Neuronal stem cell (in vitro differentiated cells): ENCODE measurements around the gene DDIAS.

Experiments
- DNase-seq: peaks from one replicate; pipeline ENCODE4 v3.0.0-alpha.2; 2013; ENCODE audit warnings: low spot score
- H2AFZ ChIP-seq: one replicate; pipeline ENCODE4 v1.6.1; 2013; ENCODE audit warnings: mild to moderate bottlenecking, low read length, inconsistent platforms
- H2AK5ac ChIP-seq: 2 replicates; pipeline ENCODE4 v1.6.1; 2013; ENCODE audit warnings: low read depth, mild to moderate bottlenecking, inconsistent platforms, low read length, moderate library complexity, mixed read lengths
- H2BK120ac ChIP-seq: 2 replicates; pipeline ENCODE4 v1.6.1; 2013; ENCODE audit warnings: low read depth, mild to moderate bottlenecking, inconsistent platforms, low read length, moderate library complexity, mixed read lengths
- H2BK12ac ChIP-seq: one replicate; pipeline ENCODE4 v1.6.1; 2013; ENCODE audit warnings: low read length, inconsistent platforms
- H2BK15ac ChIP-seq: 2 replicates; pipeline ENCODE4 v1.6.1; 2013; ENCODE audit warnings: mild to moderate bottlenecking, low read length, inconsistent platforms, mixed read lengths
- H2BK5ac ChIP-seq: one replicate; pipeline ENCODE4 v1.6.1; 2013; ENCODE audit warnings: inconsistent platforms, mild to moderate bottlenecking, low read length, moderate library complexity
- H3K14ac ChIP-seq: one replicate; pipeline ENCODE4 v1.6.1; 2013; ENCODE audit warnings: low read length, inconsistent platforms
- H3K18ac ChIP-seq: 2 replicates; pipeline ENCODE4 v1.6.1; 2013; ENCODE audit warnings: low read length, inconsistent platforms
- H3K23ac ChIP-seq: 2 replicates; pipeline ENCODE4 v1.6.1; 2013; ENCODE audit warnings: low read depth, mild to moderate bottlenecking, mixed read lengths, low read length, inconsistent platforms; ENCODE audit not compliant: poor library complexity
- H3K27ac ChIP-seq: replicated peaks from 3 replicates; pipeline ENCODE4 v1.5.1; 2013; ENCODE audit warnings: low read length, inconsistent platforms
- H3K27me3 ChIP-seq, 3 experiments: 2 replicates each; pipeline ENCODE4 v1.6.1; 2013; ENCODE audit warnings: low read length in 3 of 3, mild to moderate bottlenecking in 2 of 3, inconsistent platforms in 1 of 3, low read depth in 1 of 3, mixed read lengths in 1 of 3, moderate library complexity in 1 of 3; ENCODE audit not compliant: control insufficient read depth in 3 of 3, insufficient read depth in 3 of 3
- H3K36me3 ChIP-seq, 2 donors: replicated peaks in 1 of 2; 2 replicates each; pipeline ENCODE4 v1.6.1; 2013; ENCODE audit warnings: low read length in 2 of 2; ENCODE audit not compliant: control insufficient read depth in 2 of 2, insufficient read depth in 2 of 2
- H3K4ac ChIP-seq: 2 replicates; pipeline ENCODE4 v1.6.1; 2013; ENCODE audit warnings: inconsistent platforms, mild to moderate bottlenecking, low read length, moderate library complexity
- H3K4me1 ChIP-seq, 2 donors: 1 replicate in 1 of 2; 2 replicates in 1 of 2; pipeline ENCODE4 v1.6.1; 2013; ENCODE audit warnings: low read length in 2 of 2, low read depth in 1 of 2; ENCODE audit not compliant: control insufficient read depth in 2 of 2, insufficient read depth in 1 of 2
- H3K4me2 ChIP-seq: one replicate; pipeline ENCODE4 v1.6.1; 2013; ENCODE audit warnings: mild to moderate bottlenecking, low read length, inconsistent platforms; ENCODE audit not compliant: insufficient read depth, poor library complexity, severe bottlenecking
- H3K4me3 ChIP-seq, 2 donors: 2 replicates each; pipeline ENCODE4 v1.5.1; 2013; ENCODE audit warnings: low read length in 2 of 2, mild to moderate bottlenecking in 2 of 2, inconsistent platforms in 1 of 2, moderate library complexity in 1 of 2
- H3K79me1 ChIP-seq: one replicate; pipeline ENCODE4 v1.6.1; 2013; ENCODE audit warnings: low read depth, mild to moderate bottlenecking, inconsistent platforms, low read length, moderate library complexity
- H3K9ac ChIP-seq: one replicate; pipeline ENCODE4 v1.6.1; 2013; ENCODE audit warnings: mild to moderate bottlenecking, low read depth, low read length, inconsistent platforms; ENCODE audit not compliant: poor library complexity
- H3K9me3 ChIP-seq, 2 donors: replicated peaks in 1 of 2; 2 replicates each; pipeline versions ENCODE3 to v1.6.1; 2013; ENCODE audit warnings: low read length in 2 of 2, mild to moderate bottlenecking in 2 of 2, inconsistent platforms in 1 of 2, low read depth in 1 of 2, mixed read lengths in 1 of 2, moderate library complexity in 1 of 2; ENCODE audit not compliant: control insufficient read depth in 2 of 2, insufficient read depth in 1 of 2
- H4K8ac ChIP-seq: one replicate; pipeline ENCODE4 v1.6.1; 2013; ENCODE audit warnings: low read depth, mild to moderate bottlenecking, inconsistent platforms, low read length, moderate library complexity
- H4K91ac ChIP-seq: one replicate; pipeline ENCODE4 v1.6.1; 2013; ENCODE audit warnings: low read length, low read depth, mild to moderate bottlenecking, inconsistent platforms; ENCODE audit not compliant: poor library complexity
- WGBS, 2 donors: extraction: QIAGEN DNeasy Blood & Tissue Kit; methylation state at CpG; one replicate each; pipeline ENCODE4 v1.1.7; 2013; ENCODE audit warnings: missing lambda C conversion rate in 2 of 2, mixed read lengths in 1 of 2; ENCODE audit not compliant: insufficient read length in 2 of 2, insufficient replicate concordance in 1 of 2; ENCODE audit errors: extremely low coverage in 2 of 2; 5-methylcytosine and 5-hydroxymethylcytosine counted together

Gene DDIAS

GRCh38 chr11:82867495-82868082 is 33.9 kb upstream of the DDIAS start:
- no peaks in the 10 kb centered on the region for H3K27me3 ChIP-seq
- WGBS, 2 donors = no CpG with 5 or more reads among the region's 10 CpGs
- no peak overlapping the region for H3K14ac ChIP-seq
- peak; percentile 76 for DNase-seq
- no peak overlapping the region for H2BK12ac ChIP-seq
- no peak overlapping the region for H3K4me3 ChIP-seq
- no peak overlapping the region for H2BK5ac ChIP-seq
- H3K9ac ChIP-seq = no peak overlapping the region
- H4K8ac ChIP-seq = no peak overlapping the region
- H2BK15ac ChIP-seq = no peak overlapping the region
- H4K91ac ChIP-seq = no peak overlapping the region
- no peak overlapping the region for H3K23ac ChIP-seq
- H3K79me1 ChIP-seq = no peaks in the 10 kb centered on the region
- no peaks in the 10 kb centered on the region for H3K9me3 ChIP-seq
- H3K27ac ChIP-seq = no peak overlapping the region
- H3K18ac ChIP-seq = no peak overlapping the region
- H2AK5ac ChIP-seq = no peak overlapping the region
- H2AFZ ChIP-seq = no peak overlapping the region
- no peaks in the 10 kb centered on the region for H3K4me1 ChIP-seq
- H3K36me3 ChIP-seq = no peaks in the 10 kb centered on the region
- H2BK120ac ChIP-seq = no peak overlapping the region
- H3K4ac ChIP-seq = no peak overlapping the region
- H3K4me2 ChIP-seq = no peak overlapping the region

- Histone ChIP-seq H3K23ac (no peak overlapping the region), H2BK5ac (no peak overlapping the region), H3K18ac (no peak overlapping the region), H4K8ac (no peak overlapping the region), H3K4me2 (no peak overlapping the region), H3K27me3 (no peaks in the 10 kb centered on the region), H2BK120ac (no peak overlapping the region), H3K9ac (no peak overlapping the region), H3K79me1 (no peaks in the 10 kb centered on the region), H2BK15ac (no peak overlapping the region), H2BK12ac (no peak overlapping the region), H3K9me3 (peaks cover 0 to 4% of the 10 kb centered on the region in 2 donors), H3K4ac (no peak overlapping the region), H4K91ac (no peak overlapping the region), H3K27ac (no peak overlapping the region), H2AK5ac (no peak overlapping the region), H3K36me3 (no peaks in the 10 kb centered on the region), H3K4me1 (no peaks in the 10 kb centered on the region), H2AFZ (no peak overlapping the region), H3K4me3 (no peak overlapping the region), H3K14ac (no peak overlapping the region)
- no peak for DNase-seq
Observed at GRCh38 chr11:82869657-82870056, 31.9 kb upstream of the DDIAS start.

- Histone ChIP-seq H3K14ac (no peak overlapping the region), H4K91ac (no peak overlapping the region), H3K27me3 (no peaks in the 10 kb centered on the region), H3K79me1 (no peaks in the 10 kb centered on the region), H3K4me2 (no peak overlapping the region), H3K18ac (no peak overlapping the region), H2BK12ac (no peak overlapping the region), H2AK5ac (no peak overlapping the region), H2BK5ac (no peak overlapping the region), H3K23ac (no peak overlapping the region), H3K9ac (no peak overlapping the region), H4K8ac (no peak overlapping the region), H3K36me3 (no peaks in the 10 kb centered on the region), H3K4ac (no peak overlapping the region), H3K27ac (no peak overlapping the region), H2BK15ac (no peak overlapping the region), H3K9me3 (peaks cover 0 to 4% of the 10 kb centered on the region in 2 donors), H3K4me1 (no peaks in the 10 kb centered on the region), H2AFZ (no peak overlapping the region), H2BK120ac (no peak overlapping the region), H3K4me3 (no peak overlapping the region)
- no peak for DNase-seq
- WGBS, 2 donors = no CpG with 5 or more reads among the region's 2 CpGs
Observed at GRCh38 chr11:82871646-82872045, 29.9 kb upstream of the DDIAS start.

- no peaks in the 10 kb centered on the region for H3K4me1 ChIP-seq
Observed at GRCh38 chr11:82872377-82873150, 29.0 kb upstream of the DDIAS start.

More at GRCh38 chr11:82872377-82873150, 29.0 kb upstream of the DDIAS start:
- Histone ChIP-seq H3K18ac (no peak overlapping the region), H3K14ac (no peak overlapping the region), H4K8ac (no peak overlapping the region), H3K4me2 (no peak overlapping the region), H3K27ac (no peak overlapping the region), H3K27me3 (no peaks in the 10 kb centered on the region), H2BK15ac (no peak overlapping the region), H3K23ac (no peak overlapping the region), H3K36me3 (no peaks in the 10 kb centered on the region), H2AFZ (peak overlapping the region; percentile 35), H4K91ac (no peak overlapping the region), H2BK12ac (no peak overlapping the region), H3K79me1 (no peaks in the 10 kb centered on the region), H3K4ac (no peak overlapping the region), H3K4me3 (no peak overlapping the region), H3K9me3 (peaks cover 0 to 4% of the 10 kb centered on the region in 2 donors), H2AK5ac (no peak overlapping the region), H3K9ac (no peak overlapping the region), H2BK5ac (no peak overlapping the region), H2BK120ac (no peak overlapping the region)
- WGBS, 2 donors = no CpG with 5 or more reads among the region's 7 CpGs
- no peak for DNase-seq
